Type B pancreatic cell (in vitro differentiated cells): ENCODE data around the gene WIPF2. TPM values are rescaled to one million over a fixed set of nuclear protein-coding genes. Genes with fewer than 3 reads are reported as not detected.

ENCODE experiments used
- DNase-seq: peaks from one replicate; pipeline ENCODE4 v3.0.0; 2021; ENCODE audit warnings: mixed read lengths; ENCODE audit not compliant: unreplicated experiment; ENCODE audit errors: extremely low spot score
- H3K27ac Mint-ChIP-seq: 2 replicates; pipeline ENCODE4 v1.8.0; 2021; ENCODE audit warnings: mild to moderate bottlenecking, mixed read lengths
- H3K27me3 Mint-ChIP-seq: 2 replicates; pipeline ENCODE4 v1.8.0; 2021; ENCODE audit warnings: mixed read lengths
- H3K36me3 Mint-ChIP-seq: 2 replicates; pipeline ENCODE4 v1.8.0; 2021; ENCODE audit warnings: mixed read lengths
- H3K4me1 Mint-ChIP-seq: one replicate; pipeline ENCODE4 v1.8.0; 2021; ENCODE audit warnings: mixed read lengths; ENCODE audit not compliant: unreplicated experiment
- H3K4me3 Mint-ChIP-seq: 2 replicates; pipeline ENCODE4 v1.8.0; 2021; ENCODE audit warnings: mild to moderate bottlenecking, mixed read lengths
- H3K9me3 Mint-ChIP-seq: 2 replicates; pipeline ENCODE4 v1.8.0; 2021; ENCODE audit warnings: mixed read lengths
- total RNA-seq: library from RNA; stranded (reverse); gene quantifications from 2 replicates; pipeline ENCODE4 v1.2.1, GENCODE V29; 2021; ENCODE audit warnings: low replicate concordance
- TF ChIP-seq, protein P1 (sequence below): fragments of 200-600 bp; sonication (generic); conservative IDR thresholded peaks from 2 replicates; pipeline ENCODE4 v1.5.0; 2021; ENCODE audit warnings: antibody characterized with exemption, mild to moderate bottlenecking

The WIPF2 gene
- total RNA-seq, 1 donor from 2014 or later: 27.2 TPM

DNA sequence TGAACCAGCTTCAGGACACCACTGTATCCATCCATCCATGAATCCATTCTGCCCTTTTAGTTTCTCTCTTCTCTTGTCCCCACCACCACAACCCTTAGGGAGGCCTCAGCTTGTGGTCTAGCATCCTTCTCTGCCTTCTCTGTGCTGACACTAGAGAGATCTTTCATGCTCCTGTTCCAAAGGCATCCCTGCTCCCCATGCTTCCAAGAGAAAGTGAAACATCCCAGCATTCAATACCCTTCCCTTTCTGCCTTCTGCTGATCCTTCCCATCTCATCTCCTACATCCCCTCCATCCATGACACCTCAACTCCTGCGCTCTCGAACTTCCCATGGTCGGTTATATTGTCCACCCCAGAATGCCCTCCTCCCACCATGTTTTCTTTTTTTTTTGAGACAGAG, 31.9 kb upstream of the WIPF2 start:
- H3K9me3 Mint-ChIP-seq: no peaks in the 10 kb centered on the region
- DNase-seq: no peak
- TF ChIP-seq, protein P1, sequence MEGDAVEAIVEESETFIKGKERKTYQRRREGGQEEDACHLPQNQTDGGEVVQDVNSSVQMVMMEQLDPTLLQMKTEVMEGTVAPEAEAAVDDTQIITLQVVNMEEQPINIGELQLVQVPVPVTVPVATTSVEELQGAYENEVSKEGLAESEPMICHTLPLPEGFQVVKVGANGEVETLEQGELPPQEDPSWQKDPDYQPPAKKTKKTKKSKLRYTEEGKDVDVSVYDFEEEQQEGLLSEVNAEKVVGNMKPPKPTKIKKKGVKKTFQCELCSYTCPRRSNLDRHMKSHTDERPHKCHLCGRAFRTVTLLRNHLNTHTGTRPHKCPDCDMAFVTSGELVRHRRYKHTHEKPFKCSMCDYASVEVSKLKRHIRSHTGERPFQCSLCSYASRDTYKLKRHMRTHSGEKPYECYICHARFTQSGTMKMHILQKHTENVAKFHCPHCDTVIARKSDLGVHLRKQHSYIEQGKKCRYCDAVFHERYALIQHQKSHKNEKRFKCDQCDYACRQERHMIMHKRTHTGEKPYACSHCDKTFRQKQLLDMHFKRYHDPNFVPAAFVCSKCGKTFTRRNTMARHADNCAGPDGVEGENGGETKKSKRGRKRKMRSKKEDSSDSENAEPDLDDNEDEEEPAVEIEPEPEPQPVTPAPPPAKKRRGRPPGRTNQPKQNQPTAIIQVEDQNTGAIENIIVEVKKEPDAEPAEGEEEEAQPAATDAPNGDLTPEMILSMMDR: no peak
- H3K4me1 Mint-ChIP-seq: peaks cover 4% of the 10 kb centered on the region
- peaks cover 3% of the 10 kb centered on the region for H3K36me3 Mint-ChIP-seq
- H3K27me3 Mint-ChIP-seq: peaks cover 4% of the 10 kb centered on the region
- H3K4me3 Mint-ChIP-seq: no peak overlapping the region
- no peak overlapping the region for H3K27ac Mint-ChIP-seq

DNA sequence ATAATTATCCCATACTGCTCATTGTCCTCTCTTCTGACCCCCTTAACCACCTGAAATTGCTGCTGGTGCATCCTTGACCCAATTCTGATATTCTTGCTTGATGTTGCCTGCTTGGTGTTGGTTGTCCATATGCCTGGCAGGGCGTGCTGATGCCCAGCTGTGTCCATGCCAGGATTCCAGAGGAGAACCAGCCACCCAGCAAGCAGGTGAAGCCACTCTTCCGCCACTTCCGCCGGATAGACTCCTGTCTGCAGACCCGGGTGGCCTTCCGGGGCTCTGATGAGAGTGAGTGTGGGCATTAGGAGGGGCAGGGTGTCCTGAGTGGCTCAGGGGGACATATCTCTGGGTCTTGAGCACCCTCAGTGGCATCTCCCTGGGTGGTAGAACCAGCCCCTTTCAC, 30.4 kb upstream of the WIPF2 start:
- no peak for DNase-seq
- Mint-ChIP-seq H3K36me3 (peaks cover 3% of the 10 kb centered on the region), H3K4me1 (peaks cover 4% of the 10 kb centered on the region), H3K4me3 (no peak overlapping the region), H3K27ac (no peak overlapping the region), H3K27me3 (peaks cover 4% of the 10 kb centered on the region), H3K9me3 (no peaks in the 10 kb centered on the region)
- TF ChIP-seq, protein P1: no peak

DNA sequence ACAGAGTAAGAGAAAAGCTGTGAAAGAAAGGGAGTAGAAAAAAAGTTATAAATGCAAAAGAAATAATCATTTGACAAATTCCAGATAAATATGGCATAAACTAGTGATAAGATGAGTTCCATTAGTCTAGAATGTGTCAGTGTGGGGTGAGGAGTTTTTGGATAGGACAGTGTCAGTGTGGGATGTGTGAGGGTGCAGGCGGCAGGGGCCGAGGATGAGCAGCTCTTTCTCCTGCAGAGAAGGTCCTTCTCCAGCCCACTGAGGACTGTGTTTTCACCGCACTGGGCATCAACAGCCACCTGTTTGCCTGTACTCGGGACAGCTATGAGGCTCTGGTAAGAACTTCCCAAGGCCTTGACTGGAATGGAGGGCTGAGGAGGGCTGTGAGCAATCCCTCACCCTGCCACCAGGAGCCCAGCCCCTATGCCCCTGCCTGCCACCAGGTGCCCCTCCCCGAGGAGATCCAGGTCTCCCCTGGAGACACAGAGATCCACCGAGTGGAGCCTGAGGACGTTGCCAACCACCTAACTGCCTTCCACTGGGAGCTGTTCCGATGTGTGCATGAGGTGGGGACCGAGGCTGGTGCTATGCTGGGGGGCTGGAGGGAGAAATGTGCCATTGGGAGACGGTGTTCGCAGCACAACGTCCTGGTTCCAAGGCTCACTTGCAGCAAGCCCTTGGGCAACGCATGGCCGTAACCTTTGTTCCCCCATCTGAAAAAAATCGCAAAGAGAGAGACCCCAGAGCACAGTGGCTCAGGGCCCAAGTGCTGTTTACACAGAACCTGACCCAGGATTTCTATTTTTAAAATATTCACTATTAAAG, 28.7 kb upstream of the WIPF2 start:
- DNase-seq: no peak
- H3K36me3 Mint-ChIP-seq: peaks cover 3% of the 10 kb centered on the region
- H3K9me3 Mint-ChIP-seq: no peaks in the 10 kb centered on the region
- H3K27me3 Mint-ChIP-seq: peaks cover 4% of the 10 kb centered on the region
- H3K4me1 Mint-ChIP-seq: peaks cover 4% of the 10 kb centered on the region
- TF ChIP-seq, protein P1: peak; percentile 72
- H3K27ac Mint-ChIP-seq: no peak overlapping the region
- H3K4me3 Mint-ChIP-seq: peak overlapping the region; percentile 81

DNA sequence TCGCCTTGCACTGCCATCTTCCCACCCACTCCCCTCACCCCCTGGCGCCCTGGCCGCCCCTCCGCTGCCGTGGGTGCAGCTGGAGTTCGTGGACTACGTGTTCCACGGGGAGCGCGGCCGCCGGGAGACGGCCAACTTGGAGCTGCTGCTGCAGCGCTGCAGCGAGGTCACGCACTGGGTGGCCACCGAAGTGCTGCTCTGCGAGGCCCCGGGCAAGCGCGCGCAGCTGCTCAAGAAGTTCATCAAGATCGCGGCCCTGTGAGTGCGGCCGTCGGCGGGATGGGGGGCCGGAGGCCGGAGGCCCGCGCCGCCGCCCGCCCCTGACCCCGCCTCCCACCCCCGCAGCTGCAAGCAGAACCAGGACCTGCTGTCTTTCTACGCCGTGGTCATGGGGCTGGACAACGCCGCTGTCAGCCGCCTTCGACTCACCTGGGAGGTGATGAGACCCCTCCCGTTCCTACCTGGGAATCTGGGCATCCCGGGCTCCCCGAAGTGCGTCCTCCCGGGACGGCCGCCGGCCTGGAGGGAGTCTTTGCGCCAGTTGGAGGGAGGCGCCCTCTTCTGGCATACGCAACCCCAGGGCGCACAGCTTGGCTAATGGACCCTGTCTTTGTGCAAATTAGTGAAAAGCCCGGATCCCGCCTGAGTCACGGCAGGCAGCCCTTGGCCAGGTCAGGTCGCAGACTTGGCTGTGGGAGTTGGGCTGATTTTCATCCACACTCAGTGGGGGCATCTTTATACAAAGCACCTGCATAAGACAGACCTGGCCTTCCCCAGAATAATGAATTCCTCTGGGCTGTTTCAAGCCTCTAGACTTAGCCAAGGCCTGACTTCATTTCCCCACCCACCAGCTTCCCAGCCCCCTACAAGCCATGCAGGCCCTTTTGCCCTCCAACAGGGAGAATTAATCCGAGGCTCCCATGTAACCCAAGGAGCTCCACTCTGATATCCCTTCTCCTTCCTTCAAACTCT, 27.6 kb upstream of the WIPF2 start:
- Mint-ChIP-seq H3K27ac (peak overlapping the region; percentile 39), H3K36me3 (peaks cover 3% of the 10 kb centered on the region), H3K4me1 (peaks cover 4% of the 10 kb centered on the region), H3K4me3 (peak overlapping the region; percentile 93), H3K9me3 (no peaks in the 10 kb centered on the region), H3K27me3 (peaks cover 4% of the 10 kb centered on the region)
- peak; percentile 78 for DNase-seq
- TF ChIP-seq, protein P1: peak; percentile 67

DNA sequence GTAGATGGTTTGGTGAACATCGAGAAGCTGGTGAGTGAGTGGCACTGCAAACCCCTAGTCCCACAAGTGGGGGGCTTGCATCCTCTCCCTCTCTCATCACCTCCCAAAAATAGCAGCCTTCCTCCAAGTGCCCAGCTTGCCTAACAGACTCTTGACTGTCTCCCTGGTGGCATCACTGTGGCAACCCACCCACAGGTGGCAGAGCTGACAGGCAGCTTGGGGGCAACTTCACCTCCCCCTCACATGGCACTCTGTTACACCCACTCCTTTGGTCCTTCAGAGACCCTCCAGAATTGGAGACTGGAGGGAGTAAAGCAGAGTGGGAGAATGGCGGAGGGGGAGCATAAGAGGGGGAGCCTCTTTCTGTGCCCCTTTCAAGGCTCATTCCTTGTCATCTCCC, 26.1 kb upstream of the WIPF2 start:
- DNase-seq: no peak
- Mint-ChIP-seq H3K36me3 (peaks cover 3% of the 10 kb centered on the region), H3K9me3 (no peaks in the 10 kb centered on the region), H3K4me3 (no peak overlapping the region), H3K27me3 (peaks cover 4% of the 10 kb centered on the region), H3K4me1 (peaks cover 4% of the 10 kb centered on the region), H3K27ac (no peak overlapping the region)
- TF ChIP-seq, protein P1: no peak
